Fibroblast of lung (primary cell): ENCODE data around the gene TMBIM4. TPM values are rescaled to one million over a fixed set of nuclear protein-coding genes. Genes with fewer than 3 reads are reported as not detected.

Experiments
- DNase-seq, 2 donors: peaks; one replicate each; pipeline versions ENCODE4 v3.0.0 to v3.0.0-alpha.2; 2010; ENCODE audit warnings: low read depth in 2 of 2
- H2AFZ ChIP-seq: 2 replicates; pipeline ENCODE4 v1.5.1; 2012; ENCODE audit warnings: low read length, control low read depth, inconsistent platforms
- H3K27ac ChIP-seq: 2 replicates; pipeline ENCODE4 v1.5.1; 2011; ENCODE audit warnings: low read length, control low read depth; ENCODE audit not compliant: insufficient read depth
- H3K27me3 ChIP-seq: 2 replicates; pipeline ENCODE4 v1.5.1; 2011; ENCODE audit warnings: mild to moderate bottlenecking, low read length; ENCODE audit not compliant: control insufficient read depth, insufficient read depth
- H3K36me3 ChIP-seq: 2 replicates; pipeline ENCODE4 v1.5.1; 2011; ENCODE audit warnings: low read length; ENCODE audit not compliant: control insufficient read depth, insufficient read depth
- H3K4me1 ChIP-seq: 2 replicates; pipeline ENCODE4 v1.5.1; 2011; ENCODE audit warnings: low read length; ENCODE audit not compliant: control insufficient read depth, insufficient read depth; ENCODE audit errors: extremely low read depth
- H3K4me2 ChIP-seq: 2 replicates; pipeline ENCODE4 v1.5.1; 2011; ENCODE audit warnings: low read length, control low read depth; ENCODE audit not compliant: insufficient read depth; ENCODE audit errors: extremely low read depth
- H3K4me3 ChIP-seq, 4 experiments: fragments of 200-600 bp in 1 of 4; sonication (generic) in 1 of 4; replicated peaks in 1 of 4; 2 replicates each; pipeline ENCODE4 v1.5.1; 2011 to 2016; ENCODE audit warnings: low read length in 4 of 4, low read depth in 3 of 4, mild to moderate bottlenecking in 3 of 4, control low read depth in 2 of 4, inconsistent platforms in 1 of 4, mixed read lengths in 1 of 4; ENCODE audit not compliant: insufficient read depth in 1 of 4; ENCODE audit errors: control extremely low read depth in 1 of 4
- H3K79me2 ChIP-seq: 2 replicates; pipeline ENCODE4 v1.5.1; 2012; ENCODE audit warnings: mild to moderate bottlenecking, low read length, inconsistent platforms; ENCODE audit not compliant: control insufficient read depth, insufficient read depth
- H3K9ac ChIP-seq: 2 replicates; pipeline ENCODE4 v1.5.1; 2011; ENCODE audit warnings: mild to moderate bottlenecking, low read length, control low read depth; ENCODE audit not compliant: insufficient read depth
- H3K9me3 ChIP-seq: 2 replicates; pipeline ENCODE4 v1.5.1; 2012; ENCODE audit warnings: low read depth, low read length; ENCODE audit not compliant: control insufficient read depth, insufficient read depth
- H4K20me1 ChIP-seq: 2 replicates; pipeline ENCODE4 v1.5.1; 2011; ENCODE audit warnings: low read length; ENCODE audit not compliant: control insufficient read depth, insufficient read depth; ENCODE audit errors: extremely low read depth
- EZH2 ChIP-seq: IDR thresholded peaks from 2 replicates; pipeline ENCODE4 v1.5.1; 2012; ENCODE audit warnings: low read length, control low read depth, mild to moderate bottlenecking; ENCODE audit errors: missing control alignments
- polyA plus RNA-seq, 2 donors: library from polyadenylated mRNA; depleted of rRNA in 1 of 2; stranded (reverse) in 1 of 2; unstranded in 1 of 2; fragments of >200 nt; gene quantifications; 2 replicates each; pipeline ENCODE4 v1.2.1, GENCODE V29; 2011 to 2012; ENCODE audit warnings: missing spikeins in 1 of 2
- total RNA-seq: library from RNA; depleted of rRNA; stranded (reverse); fragments of >200 nt; gene quantifications from 2 replicates; pipeline ENCODE4 v1.2.1, GENCODE V29; 2014
- TF ChIP-seq, protein P1 (sequence below), 2 donors: IDR thresholded peaks in 1 of 2; conservative IDR thresholded peaks in 1 of 2; 1 replicate in 1 of 2; 2 replicates in 1 of 2; pipeline ENCODE4 v1.5.1; 2011 to 2012; ENCODE audit warnings: low read length in 2 of 2, control low read depth in 1 of 2, inconsistent platforms in 1 of 2, low read depth in 1 of 2, mild to moderate bottlenecking in 1 of 2

The TMBIM4 gene
- total and polyA plus RNA-seq, 2 donors (not counting 1 experiment from before 2014, with no cell fraction given) = 69.2 to 140 TPM

DNA sequence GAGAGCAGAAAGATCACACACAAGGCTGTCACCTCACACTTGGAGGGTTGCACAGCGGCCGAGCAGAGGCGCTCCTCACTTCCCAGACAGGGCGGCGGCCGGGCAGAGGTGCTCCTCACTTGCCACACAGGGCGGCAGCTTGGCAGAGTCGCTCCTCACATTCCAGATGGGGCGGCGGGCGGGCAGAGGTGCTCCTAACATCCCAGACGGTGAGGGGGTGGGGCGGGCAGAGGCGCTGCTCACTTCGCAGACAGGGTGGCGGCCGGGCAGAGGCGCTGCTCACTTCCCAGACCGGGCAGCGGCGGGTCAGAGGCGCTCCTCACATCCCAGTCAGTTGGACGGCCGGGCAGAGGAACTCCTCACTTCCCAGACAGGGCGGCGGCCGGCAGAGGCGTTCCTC, 9.1 kb downstream of the TMBIM4 start:
- no peak overlapping the region for H2AFZ ChIP-seq
- no peak overlapping the region for H3K4me2 ChIP-seq
- no peak overlapping the region for H3K27ac ChIP-seq
- no peak for TF ChIP-seq EZH2
- TF ChIP-seq, protein P1, sequence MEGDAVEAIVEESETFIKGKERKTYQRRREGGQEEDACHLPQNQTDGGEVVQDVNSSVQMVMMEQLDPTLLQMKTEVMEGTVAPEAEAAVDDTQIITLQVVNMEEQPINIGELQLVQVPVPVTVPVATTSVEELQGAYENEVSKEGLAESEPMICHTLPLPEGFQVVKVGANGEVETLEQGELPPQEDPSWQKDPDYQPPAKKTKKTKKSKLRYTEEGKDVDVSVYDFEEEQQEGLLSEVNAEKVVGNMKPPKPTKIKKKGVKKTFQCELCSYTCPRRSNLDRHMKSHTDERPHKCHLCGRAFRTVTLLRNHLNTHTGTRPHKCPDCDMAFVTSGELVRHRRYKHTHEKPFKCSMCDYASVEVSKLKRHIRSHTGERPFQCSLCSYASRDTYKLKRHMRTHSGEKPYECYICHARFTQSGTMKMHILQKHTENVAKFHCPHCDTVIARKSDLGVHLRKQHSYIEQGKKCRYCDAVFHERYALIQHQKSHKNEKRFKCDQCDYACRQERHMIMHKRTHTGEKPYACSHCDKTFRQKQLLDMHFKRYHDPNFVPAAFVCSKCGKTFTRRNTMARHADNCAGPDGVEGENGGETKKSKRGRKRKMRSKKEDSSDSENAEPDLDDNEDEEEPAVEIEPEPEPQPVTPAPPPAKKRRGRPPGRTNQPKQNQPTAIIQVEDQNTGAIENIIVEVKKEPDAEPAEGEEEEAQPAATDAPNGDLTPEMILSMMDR (conservative IDR thresholded peaks at IDR 0.05 in 1 of 2, IDR thresholded peaks at IDR 0.05 in 1 of 2; ENCODE audit: low read depth in 1 of 2, low read length in 2 of 2) = no peak
- no peaks in the 10 kb centered on the region for H3K27me3 ChIP-seq
- H3K9ac ChIP-seq = no peak overlapping the region
- no peak overlapping the region for H3K4me3 ChIP-seq
- no peaks in the 10 kb centered on the region for H4K20me1 ChIP-seq
- DNase-seq = no peak
- peaks cover 49% of the 10 kb centered on the region for H3K79me2 ChIP-seq
- no peaks in the 10 kb centered on the region for H3K36me3 ChIP-seq
- H3K9me3 ChIP-seq = no peaks in the 10 kb centered on the region
- no peaks in the 10 kb centered on the region for H3K4me1 ChIP-seq

DNA sequence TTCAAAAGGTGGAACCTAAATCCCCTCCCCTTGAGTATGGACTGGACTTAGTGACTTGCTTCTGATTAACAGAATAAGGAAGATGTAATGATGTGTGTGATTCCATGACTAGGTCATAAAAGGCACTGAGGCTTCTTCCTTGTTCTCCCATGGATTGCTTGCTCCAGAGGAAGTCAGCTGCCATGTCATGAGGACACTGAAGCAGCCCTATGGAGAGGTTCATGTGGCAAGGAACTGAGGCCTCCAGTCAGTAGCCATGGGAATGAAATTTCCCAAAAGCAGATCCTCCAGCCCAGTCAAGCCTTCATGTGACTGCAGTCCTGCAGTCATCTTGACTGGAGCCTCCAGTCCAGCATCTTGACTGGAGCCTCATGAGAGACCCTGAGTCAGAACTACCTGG, 10.7 kb downstream of the TMBIM4 start:
- no peaks in the 10 kb centered on the region for H4K20me1 ChIP-seq
- H3K9me3 ChIP-seq = no peaks in the 10 kb centered on the region
- TF ChIP-seq EZH2 = no peak
- TF ChIP-seq, protein P1 (conservative IDR thresholded peaks at IDR 0.05 in 1 of 2, IDR thresholded peaks at IDR 0.05 in 1 of 2; ENCODE audit: low read depth in 1 of 2, low read length in 2 of 2) = no peak
- no peaks in the 10 kb centered on the region for H3K36me3 ChIP-seq
- DNase-seq = no peak
- peaks cover 39% of the 10 kb centered on the region for H3K79me2 ChIP-seq
- no peak overlapping the region for H3K4me2 ChIP-seq
- no peak overlapping the region for H3K9ac ChIP-seq
- H3K27ac ChIP-seq = no peak overlapping the region
- no peak overlapping the region for H3K4me3 ChIP-seq
- H3K27me3 ChIP-seq = no peaks in the 10 kb centered on the region
- H2AFZ ChIP-seq = no peak overlapping the region
- peaks cover 2% of the 10 kb centered on the region for H3K4me1 ChIP-seq

DNA sequence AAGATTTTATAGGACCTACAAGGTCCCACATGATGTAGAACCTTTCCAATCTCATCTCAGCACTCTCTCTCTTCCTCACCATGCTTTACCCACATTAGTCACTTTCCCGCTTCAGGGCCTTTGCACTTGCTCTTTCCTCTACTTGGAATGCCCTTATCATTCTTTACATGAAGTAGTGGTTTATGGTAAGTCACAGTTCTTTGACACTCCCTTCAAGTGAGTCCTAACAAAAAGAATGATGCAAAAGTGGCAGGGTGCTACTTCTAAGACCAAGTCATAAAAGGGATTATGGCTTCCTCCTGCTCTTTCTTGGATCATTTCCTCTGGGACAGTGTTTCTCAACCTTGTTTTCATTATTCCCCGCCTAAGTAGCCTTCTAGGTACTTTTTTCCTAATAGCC, 13.1 kb downstream of the TMBIM4 start:
- peak; percentile 19 to 46 for DNase-seq
- H3K4me3 ChIP-seq = no peak overlapping the region
- no peak for TF ChIP-seq EZH2
- TF ChIP-seq, protein P1 (conservative IDR thresholded peaks at IDR 0.05 in 1 of 2, IDR thresholded peaks at IDR 0.05 in 1 of 2; ENCODE audit: low read depth in 1 of 2, low read length in 2 of 2) = no peak
- no peak overlapping the region for H3K4me2 ChIP-seq
- H3K79me2 ChIP-seq = peaks cover 18% of the 10 kb centered on the region
- H3K27ac ChIP-seq = no peak overlapping the region
- no peak overlapping the region for H3K9ac ChIP-seq
- H3K9me3 ChIP-seq = no peaks in the 10 kb centered on the region
- no peaks in the 10 kb centered on the region for H4K20me1 ChIP-seq
- no peaks in the 10 kb centered on the region for H3K27me3 ChIP-seq
- H3K36me3 ChIP-seq = no peaks in the 10 kb centered on the region
- peaks cover 2% of the 10 kb centered on the region for H3K4me1 ChIP-seq
- no peak overlapping the region for H2AFZ ChIP-seq
